ENCODE results near the gene ARHGAP31.
"Not testable (repeated sequence)": the region's sequence is repeated elsewhere in the genome, so short reads cannot be mapped to it uniquely, and the experiment has no call there.

Gene ARHGAP31

DNA sequence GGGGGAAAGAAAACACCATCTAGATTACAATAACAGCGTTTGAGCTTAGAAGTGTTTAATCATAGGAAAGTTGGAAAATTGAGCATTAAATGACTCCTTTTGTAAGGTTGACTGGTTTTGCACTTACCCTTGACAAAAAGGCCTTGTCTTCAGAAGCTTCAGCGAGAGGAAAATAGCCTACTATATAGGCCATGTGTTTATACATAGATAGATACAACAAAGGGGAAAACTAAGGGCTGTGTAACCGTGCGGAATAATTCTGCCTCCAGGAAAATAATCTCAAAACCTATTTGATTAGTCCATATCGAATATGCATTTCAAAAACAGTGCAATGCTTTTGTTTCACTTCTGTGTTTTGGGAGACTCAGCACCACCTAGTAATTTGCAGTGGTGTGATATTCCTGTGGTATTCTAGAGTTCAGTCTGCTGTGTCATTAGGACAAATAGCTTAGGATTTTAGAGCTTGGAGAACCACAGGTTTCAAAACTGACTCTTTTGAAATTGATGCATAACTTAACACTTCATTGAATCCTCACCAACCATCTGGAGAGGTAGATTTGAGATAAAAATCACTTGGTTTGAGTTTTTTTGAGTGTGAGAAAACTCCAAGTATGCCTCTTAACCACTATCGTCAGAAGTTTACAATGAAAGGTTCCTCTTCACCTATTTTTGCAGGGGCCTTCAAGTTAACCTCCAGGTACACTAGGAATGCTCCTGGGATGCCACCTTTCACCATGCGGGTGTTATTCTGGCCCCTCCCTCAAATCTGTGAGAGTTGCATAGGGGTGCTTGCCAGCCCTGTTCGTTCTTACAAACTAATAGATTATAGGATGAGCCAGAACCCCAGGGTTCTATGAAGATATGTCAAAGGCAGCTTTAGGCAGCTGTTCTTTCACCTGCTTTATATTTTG is 1.9 kb downstream of the ARHGAP31 start:
- no peak for FAIRE-seq

- FAIRE-seq: no peak
These were observed 2.5 kb downstream of the ARHGAP31 start for GRCh38 chr3:119296727-119297122.

DNA sequence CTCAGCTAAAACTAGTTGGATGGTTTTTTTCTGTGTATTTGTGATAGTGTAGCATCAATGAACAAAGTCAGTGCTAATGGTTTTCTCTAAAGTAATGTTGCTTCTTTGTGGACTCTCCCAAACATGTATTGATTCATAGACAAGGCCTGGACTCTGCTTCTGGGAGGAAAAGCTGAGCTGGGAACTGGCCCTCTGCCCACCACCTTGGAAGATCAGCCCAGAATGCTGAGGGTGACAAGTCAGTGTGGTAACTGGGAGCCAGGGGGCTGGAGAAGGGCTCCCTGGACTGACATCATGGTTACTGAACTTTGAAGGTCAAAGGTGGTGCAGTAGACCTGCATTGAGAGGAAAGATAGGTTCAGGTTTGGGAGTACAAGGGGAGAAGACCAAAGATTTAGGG is 3.0 kb downstream of the ARHGAP31 start:
- no peak for FAIRE-seq

DNA sequence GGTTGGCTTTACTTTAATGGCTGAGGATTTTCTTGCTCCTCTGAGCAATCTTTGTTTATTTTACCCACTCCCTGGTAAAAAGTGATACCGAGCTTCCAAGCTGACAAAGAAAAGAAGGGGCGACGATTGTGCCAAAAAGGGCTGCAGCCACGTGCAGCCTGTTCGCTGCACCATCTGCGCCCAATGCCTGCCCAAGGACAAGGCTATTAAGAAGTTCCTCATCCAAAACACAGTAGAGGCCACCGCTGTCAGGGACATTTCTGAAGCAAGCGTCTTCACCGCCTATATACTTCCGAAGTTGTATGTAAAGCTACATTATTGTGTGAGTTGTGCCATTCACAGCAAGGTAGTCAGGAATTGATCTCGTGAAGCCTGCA is 4.4 kb downstream of the ARHGAP31 start:
- FAIRE-seq: no peak

DNA sequence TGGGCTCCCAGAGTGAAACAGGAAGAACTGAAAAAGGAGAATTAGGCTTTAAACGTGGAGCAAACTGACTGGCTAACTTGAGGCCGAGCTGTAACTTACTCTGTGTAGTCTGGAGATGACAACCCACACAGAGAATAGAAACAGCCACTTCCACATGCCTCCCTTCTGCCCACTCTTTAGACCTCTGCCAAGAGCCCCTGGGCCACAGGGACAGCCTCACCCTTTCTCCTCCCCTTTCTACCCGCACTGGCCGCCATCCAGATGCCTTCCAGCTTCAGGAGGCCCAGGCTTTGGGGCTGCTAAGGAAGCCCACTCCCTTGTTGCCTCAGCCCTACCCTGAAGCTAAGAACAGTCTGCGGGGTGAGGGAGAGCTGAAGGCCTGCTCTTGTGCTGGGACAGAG is 6.8 kb downstream of the ARHGAP31 start:
- FAIRE-seq: no peak

GRCh38 chr3:119301662-119302061 is 7.5 kb downstream of the ARHGAP31 start:
- no peak for FAIRE-seq

DNA sequence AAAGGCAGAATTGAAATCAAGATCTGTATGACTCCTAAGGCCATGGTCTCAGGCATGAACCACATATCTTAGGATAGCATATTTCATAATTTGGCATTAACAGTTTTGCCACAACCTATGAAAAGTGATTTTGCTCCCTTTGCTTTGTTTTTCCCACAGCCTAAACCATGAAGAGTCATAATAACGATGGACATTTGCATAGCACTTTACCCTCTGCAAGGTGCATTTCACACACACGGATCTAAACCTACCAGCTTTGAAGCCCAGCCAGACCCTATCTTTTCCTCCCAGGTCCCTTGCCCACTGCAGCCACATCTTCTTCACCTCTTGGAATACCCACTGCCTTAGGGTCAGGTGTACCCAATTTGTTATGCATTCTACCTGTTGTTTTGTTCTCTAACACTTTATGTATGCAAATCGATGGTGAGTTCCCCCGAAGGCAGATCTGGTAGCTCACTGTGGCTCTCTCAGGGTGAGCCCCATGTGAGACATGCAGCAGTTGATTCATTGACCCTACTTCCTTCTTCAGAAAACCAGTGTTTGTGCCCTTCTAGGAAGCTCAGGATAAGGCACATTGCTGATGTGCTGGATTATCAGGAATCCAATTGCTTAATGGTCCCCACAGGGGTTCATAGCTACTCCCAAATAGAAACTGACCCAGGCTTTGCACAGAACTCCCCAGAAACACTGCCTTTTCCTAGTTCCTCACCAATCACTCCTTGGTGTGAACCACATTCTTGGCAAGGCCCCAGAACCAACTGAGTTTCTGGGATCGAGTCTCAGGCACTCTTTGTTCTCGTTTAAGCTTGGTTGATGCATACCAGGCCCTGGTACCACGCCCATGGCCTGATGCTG is 8.7 kb downstream of the ARHGAP31 start:
- no peak for FAIRE-seq

DNA sequence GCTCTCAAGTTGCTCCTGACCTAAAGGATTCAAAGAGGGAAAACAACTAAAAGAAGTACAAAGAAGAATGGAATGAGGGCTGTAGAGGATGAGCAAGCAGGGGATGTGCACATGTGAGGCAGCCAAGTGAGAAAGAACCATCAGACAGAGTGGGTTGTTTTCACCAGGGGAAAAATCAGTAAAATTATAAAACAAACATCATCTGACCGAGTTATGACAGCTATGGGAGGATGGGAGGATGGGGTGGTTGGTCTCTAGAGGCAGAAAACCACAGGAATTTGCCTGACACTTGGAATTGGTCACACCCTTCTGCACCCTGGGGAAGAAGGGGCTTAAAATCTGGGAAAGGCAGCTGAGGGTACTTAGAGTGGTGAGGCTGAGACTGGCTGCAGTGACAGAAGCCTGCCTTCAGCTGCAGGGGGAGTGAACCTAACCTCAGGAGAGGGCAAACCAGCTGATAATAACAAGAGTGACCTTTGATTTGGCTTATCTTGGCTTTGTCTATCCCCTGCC is 10.1 kb downstream of the ARHGAP31 start:
- FAIRE-seq: no peak

GRCh38 chr3:119305286-119305685 is 11.1 kb downstream of the ARHGAP31 start:
- no peak for FAIRE-seq

GRCh38 chr3:119306378-119306777 is 12.2 kb downstream of the ARHGAP31 start:
- FAIRE-seq: not testable (repeated sequence)

DNA sequence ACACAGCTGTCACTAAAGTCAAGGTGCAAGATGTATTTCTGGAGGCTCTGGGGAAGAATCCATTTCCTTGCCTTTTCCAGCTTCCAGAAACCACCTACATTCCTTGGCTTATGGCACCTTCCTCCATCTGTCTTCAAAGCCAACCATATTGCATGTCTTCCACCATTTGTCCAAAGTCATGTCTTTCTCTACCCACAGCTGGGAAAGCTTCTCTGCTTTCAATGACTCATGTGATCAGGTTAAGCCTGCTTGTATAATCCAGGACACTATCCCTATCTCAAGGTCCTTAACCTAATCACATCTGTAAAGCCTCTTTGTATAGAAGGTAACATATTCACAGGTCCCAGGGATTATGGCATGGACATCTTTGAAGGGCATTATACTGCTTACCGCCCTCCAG is 14.2 kb downstream of the ARHGAP31 start:
- no peak for FAIRE-seq

DNA sequence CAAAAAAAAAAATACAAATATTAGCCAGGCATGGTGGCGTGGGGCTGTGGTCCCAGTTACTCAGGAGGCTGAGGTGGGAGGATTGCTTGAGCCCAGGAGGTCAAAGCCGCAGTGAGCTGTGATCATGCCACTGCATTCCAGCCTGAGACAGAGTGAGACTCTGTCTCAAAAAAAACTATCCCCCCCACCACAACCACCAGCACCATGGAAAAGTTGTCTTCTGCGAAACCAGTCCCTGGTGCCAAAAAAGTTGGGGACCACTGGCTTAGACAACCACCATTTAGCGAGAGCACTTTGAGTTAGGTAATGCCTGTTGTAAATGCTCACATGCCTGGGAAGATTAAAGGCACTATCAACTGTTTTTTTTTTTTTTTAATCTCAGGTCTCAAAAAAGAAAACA is 15.4 kb downstream of the ARHGAP31 start:
- FAIRE-seq: no peak

DNA sequence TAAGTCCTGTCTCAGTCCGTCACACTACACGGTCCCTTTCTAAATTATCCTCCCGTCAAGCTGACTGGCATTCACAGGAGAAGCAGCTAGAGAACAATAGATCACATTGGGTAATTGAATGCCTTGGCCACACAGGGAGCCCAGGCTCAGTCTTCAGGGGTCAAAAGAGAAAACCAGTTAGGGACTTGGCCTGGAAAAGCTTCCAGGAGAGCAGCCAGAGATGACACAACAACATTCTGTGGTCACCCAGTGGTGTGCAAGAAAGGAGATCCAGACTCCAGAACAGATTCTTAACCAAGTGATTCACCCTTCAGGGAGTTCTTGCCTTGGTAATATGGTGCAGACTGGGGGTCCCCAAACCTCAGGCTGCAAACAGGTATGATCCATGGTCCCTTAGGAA is 15.9 kb downstream of the ARHGAP31 start:
- no peak for FAIRE-seq

DNA sequence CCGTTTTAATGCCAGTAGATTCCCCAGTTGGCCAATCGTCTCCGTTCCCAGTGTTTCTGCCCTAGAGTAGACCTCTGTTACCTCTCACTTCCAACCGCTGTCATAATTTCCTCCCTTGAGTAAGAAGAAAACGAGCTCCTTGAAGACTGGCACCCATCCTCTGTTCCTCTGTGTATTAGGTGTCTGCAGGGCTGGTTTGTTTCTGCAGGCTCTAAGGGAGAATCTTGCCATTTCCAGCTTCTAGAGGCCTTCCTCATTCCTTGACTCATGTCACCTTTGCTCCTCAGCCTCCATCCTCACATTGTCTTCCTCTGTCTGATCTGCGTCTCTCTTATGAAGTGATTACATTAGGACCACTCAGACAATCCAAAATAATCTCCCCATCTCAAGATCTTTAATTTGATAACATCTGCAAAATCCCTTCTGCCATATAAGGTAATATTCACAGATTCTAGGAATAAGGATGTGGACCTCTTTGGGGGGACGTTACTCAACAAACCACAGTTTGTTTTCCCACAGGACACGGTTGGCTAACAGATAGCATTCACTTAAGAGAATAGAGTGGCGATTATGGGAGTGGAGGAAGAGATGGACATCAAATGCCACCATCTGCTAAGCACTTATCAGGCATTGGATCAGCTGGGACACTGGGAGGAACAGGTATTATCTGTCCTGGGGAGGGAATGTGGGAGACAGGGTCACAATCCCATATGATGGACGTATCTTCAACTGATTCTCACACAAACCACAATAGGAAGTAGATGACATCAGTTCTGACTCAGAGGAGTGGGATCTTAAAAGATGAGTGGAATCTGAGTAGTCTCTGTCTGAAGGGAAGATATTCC is 17.1 kb downstream of the ARHGAP31 start:
- FAIRE-seq: no peak

DNA sequence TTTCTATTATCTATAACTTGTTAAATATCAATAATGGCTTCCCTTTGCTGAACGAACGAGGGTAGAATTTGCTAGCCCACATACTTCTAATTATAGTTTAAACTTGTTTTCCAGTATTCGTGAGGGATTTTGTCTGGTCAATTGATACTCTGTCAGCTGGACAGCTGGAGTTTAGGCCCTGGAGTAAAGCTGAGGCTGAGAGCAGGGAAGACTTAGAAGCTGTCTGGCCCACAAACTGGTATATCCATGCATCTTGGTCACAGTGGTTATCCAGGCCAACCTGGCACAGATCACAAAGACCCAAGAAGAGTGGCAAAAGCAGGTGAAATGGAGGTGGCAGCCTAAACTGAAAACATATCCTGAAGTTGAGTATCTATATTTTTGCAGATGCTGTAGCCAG is 19.3 kb downstream of the ARHGAP31 start:
- FAIRE-seq: no peak

DNA sequence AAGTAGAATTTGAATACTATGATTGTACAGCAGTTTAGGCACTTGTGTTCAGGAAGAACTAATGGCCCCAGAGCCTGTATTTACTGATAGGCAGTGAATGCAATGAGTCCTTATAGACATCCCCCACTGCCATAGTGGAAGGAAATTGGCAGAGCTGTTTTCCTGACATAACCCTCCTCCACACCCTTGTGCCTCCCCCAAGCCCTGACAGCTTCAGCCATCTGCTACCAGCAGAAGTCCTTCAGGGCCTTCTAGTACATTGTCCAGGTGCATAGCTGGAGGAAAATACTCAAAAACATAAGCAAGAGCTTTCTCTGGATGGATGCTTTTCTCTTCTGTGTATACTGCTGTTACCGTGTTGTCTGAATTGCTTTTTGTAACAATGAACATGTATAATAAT is 20.6 kb downstream of the ARHGAP31 start:
- FAIRE-seq: no peak

DNA sequence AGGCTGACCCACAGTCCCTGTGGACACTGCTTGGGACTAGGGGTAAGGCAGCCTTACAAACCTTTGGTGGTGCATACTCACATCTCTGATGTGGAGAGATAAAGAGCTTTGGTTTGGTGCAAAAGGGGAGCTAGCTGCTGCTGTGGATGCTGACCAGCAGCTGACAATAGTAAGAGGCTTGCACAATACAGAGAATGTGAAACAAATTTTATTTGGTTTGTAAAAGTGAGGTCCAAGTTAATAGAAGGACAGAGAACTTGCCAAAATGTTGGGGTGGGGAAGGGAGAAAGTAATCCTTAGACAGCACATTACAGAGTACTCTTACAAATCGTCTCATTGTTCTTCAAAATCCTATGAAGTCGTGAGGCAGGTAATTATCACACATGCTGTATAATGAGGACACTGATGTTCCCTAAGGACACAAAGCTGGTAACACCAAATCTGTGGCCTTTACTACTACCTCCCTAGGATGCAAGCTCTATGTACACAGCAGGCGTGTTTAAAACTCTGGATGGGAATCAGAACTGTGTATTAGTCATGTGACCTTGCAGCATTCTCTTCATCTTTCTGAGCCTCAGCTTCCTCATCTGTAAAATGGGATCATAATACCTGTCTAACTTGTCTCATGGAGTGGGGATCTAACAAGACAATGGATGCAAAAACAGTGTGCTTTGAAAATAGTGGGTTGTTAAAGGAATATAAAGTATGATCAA is 21.6 kb downstream of the ARHGAP31 start:
- FAIRE-seq: no peak

DNA sequence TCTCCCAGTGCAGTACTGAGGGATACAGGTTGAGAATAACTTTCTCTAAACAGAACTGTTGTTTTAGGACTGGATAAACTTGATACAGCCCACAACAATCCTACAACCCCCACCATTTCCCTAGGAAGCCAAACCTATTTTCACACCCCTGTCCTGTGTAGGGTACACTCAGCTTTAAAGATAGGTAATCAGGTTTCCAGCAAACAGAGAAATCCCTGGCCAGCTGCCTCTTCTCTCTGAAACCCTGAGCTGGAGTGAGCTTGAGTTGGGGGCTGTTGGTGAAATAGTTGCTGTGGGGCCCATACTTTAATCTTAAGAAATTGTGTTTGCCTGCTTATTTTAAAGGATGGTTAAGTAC is 22.1 kb downstream of the ARHGAP31 start:
- FAIRE-seq: no peak

DNA sequence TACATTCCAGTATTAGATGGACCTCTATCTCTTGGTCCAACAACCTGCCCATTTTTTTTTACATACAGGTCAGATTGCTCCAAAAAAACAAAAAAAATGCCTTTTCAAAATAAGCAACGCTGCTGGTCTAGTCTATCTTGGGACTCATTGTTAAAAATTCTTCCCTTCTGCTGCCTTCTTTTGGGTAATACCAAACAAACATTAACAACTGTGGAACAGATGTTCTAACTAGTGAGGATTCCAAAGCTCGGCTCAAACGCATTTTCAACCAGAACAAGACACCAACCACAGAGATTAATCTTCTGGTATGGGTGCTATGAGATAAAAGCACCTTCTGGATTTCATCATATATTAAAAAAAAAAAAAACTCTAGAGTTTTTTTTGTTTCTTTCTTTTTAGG is 24.7 kb downstream of the ARHGAP31 start:
- no peak for FAIRE-seq

DNA sequence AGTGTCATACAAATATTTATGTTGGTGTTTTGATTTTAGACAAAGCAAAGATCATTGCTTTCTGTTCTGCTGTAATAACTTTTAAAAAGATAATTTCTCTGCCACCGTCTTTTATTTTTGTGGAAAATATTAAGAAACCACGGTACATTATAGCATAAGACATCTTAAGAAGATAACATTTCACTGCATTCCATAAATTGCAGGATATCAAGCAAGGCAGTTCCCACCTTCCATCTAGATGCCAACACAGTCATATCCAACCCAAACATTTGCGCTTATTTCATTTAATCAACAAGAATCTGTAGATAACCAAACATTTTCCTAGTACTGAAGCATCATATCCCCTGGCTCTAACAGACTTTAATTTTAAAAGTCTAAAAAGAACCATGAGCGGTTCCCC is 25.1 kb downstream of the ARHGAP31 start:
- FAIRE-seq: no peak

DNA sequence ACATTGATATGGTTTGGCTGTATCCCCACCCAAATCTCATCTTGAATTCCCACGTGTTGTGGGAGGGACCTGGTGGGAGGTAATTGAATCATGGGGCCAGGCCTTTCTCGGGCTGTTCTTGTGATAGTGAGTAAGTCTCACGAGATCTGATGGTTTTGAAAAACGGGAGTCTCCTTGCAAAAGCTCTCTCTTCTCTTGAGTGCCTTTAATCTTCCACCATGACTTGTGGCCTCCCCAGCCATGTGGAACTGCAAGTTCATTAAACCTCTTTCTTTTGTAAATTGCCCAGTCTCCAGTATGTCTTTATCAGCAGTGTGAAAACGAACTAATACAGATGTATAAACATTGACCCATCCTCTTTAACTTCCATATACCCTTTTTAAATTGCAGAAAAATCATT is 26.6 kb downstream of the ARHGAP31 start:
- FAIRE-seq: not testable (repeated sequence)
